GM21423 (cell line): ENCODE data around the gene KIF2C.
"Not testable (repeated sequence)": the region's sequence is repeated elsewhere in the genome, so short reads cannot be mapped to it uniquely, and the experiment has no call there.

Experiments used
- ATAC-seq: cut with Tn5 transposase; IDR thresholded peaks from one replicate; pipeline ENCODE4 v1.9.1; 2021; ENCODE audit warnings: mild to moderate bottlenecking, moderate library complexity; ENCODE audit not compliant: unreplicated experiment

Gene KIF2C

DNA sequence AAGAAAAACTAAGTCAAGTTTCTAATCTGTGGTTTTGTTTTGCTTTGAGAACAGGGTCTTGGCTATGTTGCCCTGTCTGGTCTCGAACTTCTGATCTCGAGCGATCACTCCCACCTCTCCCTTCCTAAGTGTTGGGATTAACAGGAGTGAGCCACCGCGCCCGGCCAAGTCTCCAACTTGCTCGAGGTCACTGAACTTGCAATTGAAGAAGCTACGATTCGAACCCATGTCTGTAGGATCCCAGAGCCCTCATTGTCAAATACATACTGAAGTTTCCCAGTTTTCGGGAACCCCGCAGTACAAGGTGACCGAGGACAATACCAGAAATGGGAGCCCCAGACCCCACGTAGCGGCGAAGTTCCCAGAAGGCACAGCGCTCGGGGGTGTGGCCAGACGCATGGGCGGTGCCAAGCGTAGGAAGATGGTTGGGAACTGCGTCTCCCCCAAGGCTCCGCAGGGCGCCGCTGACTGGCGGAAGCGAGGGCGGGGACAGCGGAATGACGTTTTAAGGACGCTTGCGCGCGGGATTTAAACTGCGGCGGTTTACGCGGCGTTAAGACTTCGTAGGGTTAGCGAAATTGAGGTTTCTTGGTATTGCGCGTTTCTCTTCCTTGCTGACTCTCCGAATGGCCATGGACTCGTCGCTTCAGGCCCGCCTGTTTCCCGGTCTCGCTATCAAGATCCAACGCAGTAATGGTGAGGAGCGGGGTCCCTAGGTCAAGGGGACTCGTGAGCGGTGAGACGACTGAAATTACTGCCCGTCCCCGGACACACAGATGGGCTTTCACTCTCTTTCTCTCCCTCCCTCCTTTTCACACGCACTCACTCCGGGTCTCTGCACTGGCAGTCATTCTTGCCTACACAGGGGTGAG lies at the start of gene KIF2C:
TSS of gene KIF2C (plus strand) at position 531 of the 872 bp plus-strand sequence. CDS start at position 627, 96 bp downstream.
- ATAC-seq: peak; percentile 99

DNA sequence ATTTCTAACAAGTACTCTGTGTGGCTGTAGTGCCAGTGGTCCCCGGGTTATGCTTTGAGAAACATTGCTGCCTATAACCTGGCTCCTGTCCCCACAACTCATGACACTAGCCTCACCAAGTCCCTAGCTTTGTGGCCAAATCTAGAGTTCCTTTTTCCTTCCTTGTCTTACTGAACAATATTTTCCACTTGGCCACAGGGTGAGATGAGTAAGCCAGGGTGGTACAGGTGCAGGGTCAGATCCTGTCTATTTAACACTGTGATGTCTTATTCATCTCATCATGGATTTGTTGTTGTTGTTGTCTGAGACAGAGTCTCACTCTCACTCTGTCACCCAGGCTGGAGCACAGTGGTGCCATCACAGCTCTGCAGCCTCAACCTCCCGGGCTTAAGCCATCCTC lies 46.5 kb upstream of the KIF2C start:
- ATAC-seq: no peak

DNA sequence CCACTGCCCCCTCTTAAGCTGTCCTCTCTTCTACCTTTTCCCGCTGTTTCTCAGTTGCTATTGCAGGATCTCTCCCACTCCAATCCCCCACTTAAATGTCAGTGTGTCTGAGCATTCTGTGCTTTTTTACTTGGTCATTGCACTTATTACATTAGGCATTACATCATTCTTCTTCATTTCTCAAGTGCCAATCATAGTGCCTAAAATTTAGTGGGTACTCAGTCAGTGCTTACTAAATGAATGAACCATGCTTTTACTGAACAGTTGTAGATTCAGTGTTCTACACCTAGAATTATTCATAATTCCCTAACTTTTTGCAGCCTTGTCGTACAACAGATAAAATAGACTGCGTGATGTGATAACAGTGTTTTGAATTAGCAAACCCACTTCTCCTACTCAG lies 45.7 kb upstream of the KIF2C start:
- ATAC-seq: no peak

DNA sequence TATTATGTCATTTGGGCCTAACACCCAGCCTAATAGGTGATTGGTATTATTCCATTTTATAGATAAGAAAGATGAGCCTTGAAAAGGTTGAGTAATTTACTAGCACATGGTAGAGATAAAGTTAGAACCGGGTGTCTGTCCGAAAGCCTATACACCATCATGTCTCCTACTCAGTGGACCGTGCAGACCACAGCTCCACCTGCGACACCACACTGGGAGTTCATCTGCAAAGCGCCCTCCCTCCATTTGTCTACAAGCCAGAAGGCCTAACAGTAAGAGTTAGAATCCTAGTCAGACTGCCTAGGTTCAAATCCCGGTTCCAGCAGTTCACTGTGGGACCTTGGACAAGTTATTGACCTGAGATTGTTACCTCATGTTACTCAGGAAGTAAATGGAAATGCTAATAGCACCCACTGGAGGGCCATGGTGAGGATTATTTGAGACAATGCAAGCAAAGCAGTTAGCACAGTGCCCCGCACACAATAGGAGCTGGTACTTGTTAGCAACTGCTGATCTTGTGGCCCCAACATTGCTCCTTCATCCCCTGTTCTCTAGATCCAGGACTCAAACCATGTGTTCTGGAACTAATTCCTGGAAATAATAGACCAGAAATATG lies 44.7 kb upstream of the KIF2C start:
- peak; percentile 53 for ATAC-seq

DNA sequence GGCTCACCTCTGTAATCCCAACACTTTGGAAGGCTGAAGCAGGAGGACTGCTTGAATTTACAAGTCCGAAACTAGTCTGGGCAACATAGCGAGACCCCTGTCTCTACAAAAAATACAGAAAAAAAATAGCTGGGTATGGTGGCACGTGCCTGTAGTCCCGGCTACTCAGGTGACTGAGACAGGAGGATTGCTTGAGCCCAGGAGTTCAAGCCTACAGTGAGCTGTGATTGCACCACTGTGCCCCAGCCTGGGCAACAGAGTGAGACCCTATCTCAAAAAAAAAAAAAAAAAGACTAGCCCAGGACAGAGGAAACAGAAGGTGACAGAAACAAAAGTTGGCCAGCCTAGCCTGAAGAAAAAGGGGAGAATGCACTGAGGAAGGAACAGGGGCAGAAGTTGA lies 44.0 kb upstream of the KIF2C start:
- no peak for ATAC-seq

DNA sequence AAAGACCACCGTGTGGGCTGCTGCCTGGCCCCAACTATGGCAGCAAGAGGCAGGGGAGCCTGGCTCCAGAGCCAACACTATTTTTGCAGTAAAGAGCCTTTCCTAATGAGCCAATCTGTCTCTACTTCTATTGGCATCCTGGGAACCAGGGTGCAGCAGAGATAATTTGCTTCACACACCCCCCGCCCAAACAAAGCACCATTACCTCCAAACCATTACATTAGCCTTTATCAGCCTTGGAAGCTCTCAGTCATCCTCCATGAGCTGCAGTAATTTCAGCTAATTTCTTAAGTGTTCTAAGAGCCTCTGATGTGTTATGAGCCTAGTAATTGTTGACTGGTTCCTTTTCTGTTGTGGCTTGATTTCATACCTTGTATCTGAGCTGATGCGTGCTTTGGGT lies 43.5 kb upstream of the KIF2C start:
- no peak for ATAC-seq

DNA sequence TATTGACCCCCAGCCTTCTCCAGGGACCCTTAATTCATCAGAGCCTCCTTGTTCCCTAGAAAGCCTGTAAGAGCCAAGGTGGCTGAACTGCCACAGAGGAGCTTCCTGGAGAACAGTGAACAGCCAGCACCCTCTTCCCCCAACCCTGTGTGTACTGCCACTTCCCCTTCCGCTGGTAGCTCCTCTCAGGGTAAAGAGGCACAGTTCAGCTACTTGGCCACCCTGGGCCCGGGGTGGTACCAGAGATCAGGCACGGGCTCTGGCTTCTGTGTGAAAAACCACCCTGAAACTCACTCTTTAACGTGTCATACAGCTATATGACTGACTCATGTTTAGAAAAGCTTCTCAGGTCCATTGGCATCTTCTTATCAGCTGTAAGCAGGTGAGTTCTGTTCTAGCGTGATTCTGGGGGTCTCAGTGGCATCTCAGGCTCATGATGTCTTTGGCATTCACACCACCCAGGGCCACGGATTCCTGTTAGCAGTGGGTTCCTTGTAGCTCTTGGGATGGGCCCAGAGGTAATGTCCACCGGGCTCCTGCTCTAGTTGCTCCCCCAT lies 42.8 kb upstream of the KIF2C start:
- peak; percentile 43 for ATAC-seq

DNA sequence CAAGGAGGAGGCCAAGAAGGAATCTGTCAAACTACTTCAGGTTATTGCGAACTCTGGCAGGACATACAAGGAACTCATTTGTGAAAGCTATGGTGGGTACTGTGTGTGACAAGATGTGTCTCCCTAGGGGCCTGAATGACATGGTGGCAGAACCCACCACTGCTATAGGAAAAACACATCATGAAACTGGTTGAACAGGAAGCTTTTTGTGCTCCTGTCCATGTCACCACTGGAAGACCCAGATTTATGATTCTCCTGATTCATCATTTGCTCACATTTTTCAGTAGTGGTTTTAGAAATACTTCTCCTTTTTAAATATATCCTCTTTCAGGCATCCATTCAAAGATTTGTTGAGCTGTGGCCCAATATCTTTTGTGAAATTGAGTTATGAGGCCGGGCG lies 41.5 kb upstream of the KIF2C start:
- no peak for ATAC-seq

DNA sequence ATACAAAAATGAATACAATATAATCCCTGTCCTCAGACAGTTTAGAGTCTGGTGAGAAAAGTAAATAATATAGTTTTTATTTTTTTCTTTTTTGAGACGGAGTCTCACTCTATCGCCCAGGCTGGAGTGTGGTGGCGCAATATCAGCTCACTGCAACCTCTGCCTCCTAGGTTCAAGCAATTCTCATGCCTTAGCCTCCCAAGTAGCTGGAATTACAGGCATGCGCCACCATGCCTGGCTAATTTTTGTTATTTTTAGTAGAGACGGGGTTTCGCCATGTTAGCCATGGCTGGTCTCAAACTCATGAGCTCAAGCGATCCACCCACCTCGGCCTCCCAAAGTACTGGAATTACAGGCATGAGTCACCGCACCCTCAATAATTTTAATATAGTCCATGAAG lies 40.3 kb upstream of the KIF2C start:
- not testable (repeated sequence) for ATAC-seq

DNA sequence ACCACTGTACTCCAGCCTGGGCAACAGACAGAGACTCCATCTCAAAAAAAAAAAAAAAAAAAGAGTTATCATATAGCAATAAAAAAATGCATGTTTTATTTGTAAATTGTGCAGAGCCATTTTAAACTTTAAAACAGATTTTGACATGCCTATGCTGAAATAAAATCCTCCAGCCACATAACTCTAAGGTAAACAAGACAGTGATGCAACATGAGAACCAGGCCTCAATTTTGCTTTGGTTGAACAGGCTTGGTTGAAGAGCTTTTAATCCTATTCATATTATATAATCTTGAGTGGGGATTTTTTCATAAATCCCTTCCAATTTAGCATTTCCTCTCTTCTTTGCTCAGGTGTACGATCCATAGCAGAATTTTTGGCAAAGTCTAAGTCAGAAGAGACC lies 39.1 kb upstream of the KIF2C start:
- no peak for ATAC-seq

DNA sequence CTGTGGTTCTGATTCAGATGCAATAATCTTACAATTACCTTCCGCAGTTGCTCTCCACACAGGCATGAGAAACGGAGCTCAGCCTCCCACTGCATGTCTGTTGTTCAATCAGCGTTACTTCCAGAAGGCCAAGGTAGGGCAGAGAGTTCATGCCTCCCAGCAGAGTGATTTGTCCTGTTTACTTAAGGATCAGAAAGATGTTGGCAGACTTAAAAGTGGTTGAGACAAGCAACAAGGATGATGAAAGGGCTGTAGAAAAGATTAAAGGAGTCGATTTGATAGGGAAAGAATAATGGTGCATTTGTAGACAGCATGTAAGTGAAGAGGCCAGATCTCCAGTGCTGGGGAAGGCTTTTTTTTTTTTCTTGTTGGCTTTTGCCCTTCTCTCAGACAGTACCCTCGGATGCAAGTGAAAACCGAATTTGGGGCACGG lies 38.5 kb upstream of the KIF2C start:
- no peak for ATAC-seq

DNA sequence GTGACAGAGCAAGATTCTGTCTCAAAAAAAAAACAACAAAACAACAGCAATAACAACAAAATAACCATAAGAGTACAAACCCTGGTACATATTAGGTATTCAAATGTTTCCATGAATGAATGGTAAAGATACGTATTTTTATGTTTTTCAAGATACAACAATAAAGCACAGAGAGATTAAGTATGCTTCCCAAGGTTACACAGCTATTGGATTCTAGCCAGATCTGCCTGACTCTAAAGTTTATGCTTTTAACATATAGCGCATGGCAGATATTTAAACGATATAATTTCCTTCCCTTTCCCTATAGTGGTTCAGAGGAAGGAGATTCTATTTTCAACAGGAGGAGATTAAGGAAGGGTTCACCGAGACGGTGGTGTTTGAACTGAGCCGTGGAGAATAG lies 34.2 kb upstream of the KIF2C start:
- no peak for ATAC-seq

DNA sequence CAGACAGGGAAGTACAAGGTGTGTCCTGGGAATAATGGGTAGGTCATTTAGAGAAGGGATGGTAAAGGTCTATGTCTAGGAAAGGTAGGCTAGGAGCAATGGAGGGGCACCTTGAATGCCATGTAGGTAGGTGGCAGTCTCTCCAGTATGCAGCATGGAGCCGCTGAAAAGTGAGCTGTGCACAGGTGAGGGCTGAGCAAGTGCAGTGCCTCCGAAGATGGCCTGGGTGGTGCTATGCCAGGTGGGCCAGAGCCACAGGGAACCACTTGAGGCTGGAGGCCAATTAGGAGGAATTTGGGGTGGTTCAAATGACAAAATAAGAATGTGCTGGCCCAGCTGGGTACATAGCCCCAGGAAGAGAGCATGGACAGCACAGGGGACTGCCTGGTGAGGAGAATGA lies 33.7 kb upstream of the KIF2C start:
- no peak for ATAC-seq

DNA sequence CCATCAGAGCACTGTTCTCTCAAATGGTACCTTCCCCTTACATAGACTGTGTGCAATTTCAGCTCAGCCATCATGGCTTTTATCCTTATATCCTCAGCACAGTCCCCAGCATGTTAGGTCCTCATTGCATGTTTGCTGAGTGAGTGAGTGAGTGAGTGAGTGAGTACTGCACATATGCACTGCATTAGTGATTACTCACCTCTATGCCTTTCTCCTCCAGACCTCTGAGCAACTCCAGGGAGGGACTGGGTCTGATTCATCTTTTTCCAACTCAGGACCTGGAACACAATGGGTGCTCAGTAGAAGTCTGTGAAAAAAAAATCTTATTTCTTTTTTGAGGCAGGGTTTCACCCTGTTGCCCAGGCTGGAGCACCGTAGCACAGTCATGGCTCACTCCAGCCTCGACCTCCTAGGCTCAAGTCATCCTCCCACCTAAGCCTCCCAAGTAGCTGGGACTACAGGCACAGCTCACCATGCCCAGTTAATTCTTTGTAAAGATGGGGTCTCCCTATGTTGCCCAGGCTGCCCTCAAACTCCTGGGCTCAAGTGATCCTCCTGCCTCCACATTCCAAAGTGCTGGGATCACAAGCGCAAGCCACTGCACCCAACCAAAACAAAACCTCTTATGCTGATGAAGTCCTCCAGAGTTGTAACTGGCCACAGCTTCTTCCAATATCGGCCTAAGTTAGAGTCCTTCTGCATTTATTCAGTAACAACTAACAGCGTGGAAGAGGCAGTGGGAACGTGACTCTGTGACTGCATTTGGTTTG lies 32.3 kb upstream of the KIF2C start:
- ATAC-seq: no peak

DNA sequence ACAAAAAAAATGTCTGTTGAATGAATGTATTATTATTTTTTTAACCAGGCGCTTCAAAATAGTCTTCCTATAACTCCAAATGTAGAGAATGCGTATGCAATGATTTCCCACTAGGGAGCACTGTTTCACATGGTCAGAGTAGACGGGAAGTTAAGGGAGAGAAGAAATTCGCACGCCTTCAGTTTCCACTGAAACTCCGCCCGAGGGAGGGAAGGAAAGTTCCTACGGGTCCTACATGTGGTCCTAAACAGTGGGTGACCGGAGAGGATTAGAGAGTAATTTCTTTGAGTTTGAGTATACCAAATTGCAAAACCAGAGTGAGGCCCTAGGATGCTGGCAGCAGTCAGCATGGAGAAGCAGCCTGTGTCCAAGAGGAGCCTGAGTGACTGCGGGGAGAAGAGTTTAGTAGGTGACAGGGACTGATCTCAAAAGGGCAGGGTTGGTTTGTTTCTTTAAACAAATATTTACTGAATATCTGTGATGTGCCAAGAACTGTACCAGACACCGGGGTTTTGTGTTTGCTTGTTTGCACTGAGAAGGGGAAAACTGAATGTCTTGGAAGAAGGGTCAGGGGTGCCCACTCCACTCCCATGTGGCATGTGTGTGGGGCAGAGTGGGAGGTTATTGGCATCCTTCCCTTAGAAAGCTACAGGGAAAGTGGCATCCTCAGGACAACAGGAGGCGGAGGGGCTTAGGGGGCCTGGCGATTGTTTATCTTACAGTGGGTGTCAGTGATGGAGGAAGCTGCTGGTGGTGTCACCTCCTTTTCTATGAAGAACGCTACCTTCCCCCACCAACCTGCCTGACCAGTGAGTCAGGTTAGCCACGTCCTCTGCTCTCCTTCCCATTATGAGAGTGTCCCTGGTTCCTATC lies 31.4 kb upstream of the KIF2C start:
- no peak for ATAC-seq

DNA sequence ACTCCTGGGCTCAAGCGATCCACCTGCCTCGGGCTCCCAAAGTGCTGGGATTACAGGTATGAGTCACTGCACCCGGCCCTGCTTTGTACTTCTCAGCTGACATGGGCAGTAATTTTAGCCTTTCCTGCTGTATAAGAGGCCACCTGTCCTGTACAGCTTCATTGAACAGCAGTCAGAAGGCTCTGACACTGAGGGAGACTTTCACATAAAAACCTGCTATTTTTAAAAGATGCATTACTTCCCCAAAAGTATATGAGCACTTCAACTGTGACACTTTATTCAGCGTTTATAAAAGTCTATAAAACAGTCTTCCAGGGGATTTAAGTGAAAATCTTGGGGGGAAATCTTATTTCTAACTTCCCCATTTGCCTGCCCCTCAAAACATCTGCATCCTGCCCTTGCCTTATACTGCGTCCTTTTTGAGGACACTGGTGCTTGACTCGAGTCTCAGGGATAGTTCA lies 26.3 kb upstream of the KIF2C start:
- no peak for ATAC-seq

DNA sequence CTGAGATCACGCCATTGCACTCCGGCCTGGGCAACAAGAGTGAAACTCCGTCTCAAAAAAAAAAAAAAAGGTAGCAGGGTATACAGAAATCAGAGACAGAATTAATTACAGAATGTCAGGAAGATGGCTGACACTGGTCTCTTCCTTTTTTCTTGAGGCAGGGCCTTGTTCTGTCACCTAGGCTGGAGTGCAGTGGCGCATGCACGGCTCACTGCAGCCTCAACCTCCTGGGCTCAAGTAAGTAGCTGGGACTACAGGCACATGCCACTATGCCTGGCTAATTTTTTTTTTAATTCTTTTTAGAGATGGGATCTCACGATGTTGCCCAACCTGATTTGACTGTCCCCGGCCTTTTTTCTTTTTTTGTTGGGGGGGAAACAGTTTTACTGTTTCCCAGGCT lies 25.1 kb upstream of the KIF2C start:
- no peak for ATAC-seq

DNA sequence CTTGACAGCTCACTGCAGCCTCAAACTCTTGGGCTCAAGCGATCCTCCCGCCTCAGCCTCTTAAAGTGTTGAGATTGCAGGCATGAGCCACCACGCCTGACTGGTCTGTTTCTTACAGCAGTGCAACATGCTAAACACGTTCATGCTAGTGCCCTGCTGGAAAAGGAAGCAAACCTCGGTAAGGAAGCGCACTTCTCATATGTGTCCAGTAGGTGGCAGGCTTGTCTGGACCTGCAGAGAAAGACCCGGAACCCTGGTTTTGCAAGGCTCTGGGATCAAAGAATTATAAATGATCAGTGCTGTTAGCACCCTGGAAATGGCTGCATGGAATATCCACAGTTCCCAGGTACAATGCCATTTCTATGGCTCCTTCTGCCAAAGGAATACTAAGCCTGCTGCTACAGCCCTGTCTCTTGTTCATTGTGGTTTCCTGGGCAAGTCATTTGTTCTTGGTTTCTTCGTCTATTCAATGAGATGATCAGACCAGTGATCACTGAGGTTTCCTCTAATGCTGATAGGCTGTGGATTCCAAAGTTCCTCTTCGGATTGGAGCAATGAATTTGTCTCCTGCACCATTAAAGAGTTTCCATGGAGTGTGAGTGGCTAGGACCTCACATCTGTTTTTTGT lies 24.6 kb upstream of the KIF2C start:
- no peak for ATAC-seq

DNA sequence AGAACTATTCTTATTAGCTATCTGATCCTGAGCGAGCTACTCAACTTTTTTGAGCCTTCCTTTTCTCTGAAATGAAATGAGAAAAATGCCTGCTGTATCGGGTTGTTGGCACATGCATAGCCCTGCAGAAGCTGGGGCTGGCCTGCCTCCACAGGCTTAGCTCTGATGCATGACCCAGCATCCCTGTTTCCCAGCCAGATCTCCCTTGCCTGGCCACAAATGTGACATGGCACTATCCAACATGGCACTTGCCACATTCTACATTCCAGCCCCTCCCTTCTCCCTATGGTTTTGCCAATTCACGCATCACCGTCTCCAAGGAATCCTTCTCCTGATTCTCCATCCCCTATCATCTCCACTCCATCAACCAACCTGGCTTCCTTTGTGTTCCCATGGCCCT lies 22.5 kb upstream of the KIF2C start:
- ATAC-seq: no peak

DNA sequence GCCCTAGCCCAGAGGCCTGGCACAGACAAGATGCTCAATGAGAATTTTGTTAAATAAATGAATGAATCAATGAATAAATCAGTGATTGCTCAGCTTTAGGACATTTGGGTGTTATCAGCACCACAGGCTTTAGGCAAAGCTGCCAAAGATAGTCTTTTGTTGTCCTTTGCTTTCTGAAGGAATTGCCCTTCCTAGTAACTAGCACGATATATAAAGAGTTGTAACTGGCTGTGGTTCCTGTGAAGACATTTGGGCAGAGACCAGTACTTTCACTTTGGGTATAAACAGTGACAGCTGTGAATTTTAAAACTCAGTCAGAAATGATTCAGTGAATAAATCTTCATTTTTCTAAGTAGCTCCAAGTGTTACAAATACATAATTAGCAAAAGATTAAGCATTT lies 22.0 kb upstream of the KIF2C start:
- no peak for ATAC-seq
